Measurements from ENCODE around the gene SLC16A13. TPM values are rescaled to one million over a fixed set of nuclear protein-coding genes. Genes with fewer than 3 reads are reported as not detected.

The SLC16A13 gene
- total RNA-seq, 1 experiment from 2014 or later, result 8.7 TPM

GRCh38 chr17:7039832-7040231 is 4.0 kb downstream of the SLC16A13 start:
- POLR2A ChIA-PET, result no interaction called here

GRCh38 chr17:7041607-7042500 is 6.0 kb downstream of the SLC16A13 start:
- ChIA-PET POLR2A (no interaction called here), CTCF (interaction anchor here (0.6 kb wide), 1 partner anchor 302 kb away, joined by 3 read pairs; no protein-coding TSS in a partner anchor)
- intact Hi-C loops (cut with micrococcal nuclease; ENCODE audit: unreplicated experiment), result no loop called here
- peaks cover 8% of the 10 kb centered on the region; the same call in 1 of the 2 replicates for H3K4me1 ChIP-seq
- H3K9me3 ChIP-seq, result no peaks in the 10 kb centered on the region
- no peaks in the 10 kb centered on the region for H3K9me3 Mint-ChIP-seq (ENCODE audit: unreplicated experiment)
- peaks cover 7% of the 10 kb centered on the region for H3K4me1 Mint-ChIP-seq (ENCODE audit: low read depth, unreplicated experiment)
- H3K27me3 ChIP-seq (replicated peaks; ENCODE audit: control insufficient read depth, insufficient read depth, low read length), result no peaks in the 10 kb centered on the region
- peak overlapping the region; percentile 64 for H3K27ac Mint-ChIP-seq (ENCODE audit: unreplicated experiment)
- TF ChIP-seq CTCF (IDR thresholded peaks at IDR 0.05; ENCODE audit: insufficient read depth in 1 of 2, low read depth in 1 of 2, low read length in 1 of 2, severe bottlenecking in 1 of 2, unreplicated experiment in 1 of 2), result no peak
- DNase-seq, result no peak
- H3K36me3 Mint-ChIP-seq (ENCODE audit: insufficient read depth, unreplicated experiment), result peaks cover 10% of the 10 kb centered on the region
- H3K4me3 ChIP-seq (ENCODE audit: low read depth, low read length), result no peak overlapping the region
- H3K27me3 Mint-ChIP-seq (ENCODE audit: insufficient read depth, unreplicated experiment), result no peaks in the 10 kb centered on the region
- no TSS peak for BruUV-seq (replicated peaks)
- H3K4me3 Mint-ChIP-seq (ENCODE audit: unreplicated experiment), result no peak overlapping the region
- no peaks in the 10 kb centered on the region for H3K36me3 ChIP-seq (ENCODE audit: control insufficient read depth, insufficient read depth, low read length)

More at GRCh38 chr17:7039832-7040231, 4.0 kb downstream of the SLC16A13 start:
- intact Hi-C loops (cut with micrococcal nuclease; ENCODE audit: unreplicated experiment), result no loop called here
- H3K36me3 ChIP-seq (ENCODE audit: control insufficient read depth, insufficient read depth, low read length), result no peaks in the 10 kb centered on the region
- no peaks in the 10 kb centered on the region for H3K9me3 ChIP-seq
- DNase-seq, result no peak
- CTCF ChIA-PET, result no interaction called here
- no peak overlapping the region for H3K27ac Mint-ChIP-seq (ENCODE audit: unreplicated experiment)
- TF ChIP-seq CTCF (IDR thresholded peaks at IDR 0.05; ENCODE audit: insufficient read depth in 1 of 2, low read depth in 1 of 2, low read length in 1 of 2, severe bottlenecking in 1 of 2, unreplicated experiment in 1 of 2), result no peak
- BruUV-seq (replicated peaks), result no TSS peak
- no peak overlapping the region for H3K4me3 ChIP-seq (ENCODE audit: low read depth, low read length)
- no peaks in the 10 kb centered on the region for H3K4me1 ChIP-seq
- H3K4me3 Mint-ChIP-seq (ENCODE audit: unreplicated experiment), result no peak overlapping the region
- H3K27me3 Mint-ChIP-seq (ENCODE audit: insufficient read depth, unreplicated experiment), result no peaks in the 10 kb centered on the region
- no peaks in the 10 kb centered on the region for H3K4me1 Mint-ChIP-seq (ENCODE audit: low read depth, unreplicated experiment)
- H3K27me3 ChIP-seq (replicated peaks; ENCODE audit: control insufficient read depth, insufficient read depth, low read length), result no peaks in the 10 kb centered on the region
- no peaks in the 10 kb centered on the region for H3K9me3 Mint-ChIP-seq (ENCODE audit: unreplicated experiment)
- peaks cover 11% of the 10 kb centered on the region for H3K36me3 Mint-ChIP-seq (ENCODE audit: insufficient read depth, unreplicated experiment)

GRCh38 chr17:7042501-7043181 is 6.8 kb downstream of the SLC16A13 start:
- Histone ChIP-seq H3K36me3 (ENCODE audit: control insufficient read depth, insufficient read depth, low read length) (no peaks in the 10 kb centered on the region), H3K27me3 (replicated peaks; ENCODE audit: control insufficient read depth, insufficient read depth, low read length) (no peaks in the 10 kb centered on the region), H3K9me3 (no peaks in the 10 kb centered on the region), H3K4me1 (peaks cover 8% of the 10 kb centered on the region; the same call in 1 of the 2 replicates), H3K4me3 (ENCODE audit: low read depth, low read length) (no peak overlapping the region; the same call in 1 of the 2 replicates)
- no peaks in the 10 kb centered on the region for H3K9me3 Mint-ChIP-seq (ENCODE audit: unreplicated experiment)
- H3K4me3 Mint-ChIP-seq (ENCODE audit: unreplicated experiment), result no peak overlapping the region
- ChIA-PET POLR2A (no interaction called here), CTCF (no interaction called here)
- H3K4me1 Mint-ChIP-seq (ENCODE audit: low read depth, unreplicated experiment), result peaks cover 7% of the 10 kb centered on the region
- intact Hi-C loops (cut with micrococcal nuclease; ENCODE audit: unreplicated experiment), result no loop called here
- no TSS peak for BruUV-seq (replicated peaks)
- no peak for TF ChIP-seq CTCF (IDR thresholded peaks at IDR 0.05; ENCODE audit: insufficient read depth in 1 of 2, low read depth in 1 of 2, low read length in 1 of 2, severe bottlenecking in 1 of 2, unreplicated experiment in 1 of 2)
- H3K36me3 Mint-ChIP-seq (ENCODE audit: insufficient read depth, unreplicated experiment), result peaks cover 14% of the 10 kb centered on the region
- no peak overlapping the region for H3K27ac Mint-ChIP-seq (ENCODE audit: unreplicated experiment)
- no peaks in the 10 kb centered on the region for H3K27me3 Mint-ChIP-seq (ENCODE audit: insufficient read depth, unreplicated experiment)
- no peak for DNase-seq

All from Caco-2 (cell line).